OCI-LY3 (cell line): ENCODE measurements around the gene S100A13.

Experiments
- CTCF ChIP-seq: fragments of 200-600, 300-600 bp; sonication (generic); IDR thresholded peaks from 2 replicates; pipeline ENCODE4 v1.5.1; 2014; ENCODE audit warnings: antibody characterized with exemption, low read length, low read depth
- EZH2phosphoT487 ChIP-seq: fragments of 200-600 bp; shearing (Covaris generic); IDR thresholded peaks from 2 replicates; pipeline ENCODE4 v1.6.1; 2018; ENCODE audit warnings: antibody characterized with exemption, mixed run types, low read depth

- no peak for TF ChIP-seq CTCF
- TF ChIP-seq EZH2phosphoT487, result no peak
Measured at GRCh38 chr1:153578936-153579335, 48.4 kb downstream of the S100A13 start.
